Lower leg skin (tissue), 4 donors: ENCODE measurements around the gene TTYH3. TPM values are rescaled to one million over a fixed set of nuclear protein-coding genes. Genes with fewer than 3 reads are reported as not detected.
A peak's percentile ranks its signal among the peaks of the same experiment; 100 is the strongest.
"Not testable (repeated sequence)": the region's sequence is repeated elsewhere in the genome, so short reads cannot be mapped to it uniquely, and the experiment has no call there.

ENCODE experiments used
- DNase-seq, 2 donors: peaks; one replicate each; pipeline ENCODE4 v3.0.0-alpha.2; 2019; ENCODE audit warnings: low spot score in 2 of 2
- H3K4me3 ChIP-seq: fragments of 200-600 bp; sonication (generic); 2 replicates; pipeline ENCODE4 v1.5.1; 2017; ENCODE audit warnings: mild to moderate bottlenecking, low read depth; ENCODE audit not compliant: poor library complexity, severe bottlenecking
- POLR2A ChIP-seq, 2 donors: fragments of 450-650 bp; IDR thresholded peaks; one replicate each; pipeline ENCODE4 v1.6.1; 2016 to 2017; ENCODE audit warnings: antibody characterized with exemption in 2 of 2, mild to moderate bottlenecking in 1 of 2, moderate library complexity in 1 of 2
- WGBS, 2 donors: methylation state at CpG; one replicate each; pipeline ENCODE4 v1.1.5; 2018; 5-methylcytosine and 5-hydroxymethylcytosine counted together
- intact Hi-C: fragments of 100-400 bp; cut with DNase I; formaldehyde crosslinking; loops from one replicate; pipeline ENCODE4 v1.15.0; 2023; ENCODE audit warnings: low total_unique reads
- total RNA-seq, 4 donors: library from RNA; depleted of rRNA; stranded (reverse); fragments of >200 nt; gene quantifications; one replicate each; pipeline ENCODE4 v1.1.0, GENCODE V29; 2016
- TF ChIP-seq, protein P1 (sequence below), 3 donors: fragments of 450-650 bp; IDR thresholded peaks; one replicate each; pipeline ENCODE4 v1.5.1; 2016; ENCODE audit warnings: antibody characterized with exemption in 3 of 3, mild to moderate bottlenecking in 3 of 3, moderate library complexity in 2 of 3

Gene TTYH3
- total RNA-seq, 4 donors from 2014 or later: 7.9 to 18.0 (median 13.9) TPM

DNA sequence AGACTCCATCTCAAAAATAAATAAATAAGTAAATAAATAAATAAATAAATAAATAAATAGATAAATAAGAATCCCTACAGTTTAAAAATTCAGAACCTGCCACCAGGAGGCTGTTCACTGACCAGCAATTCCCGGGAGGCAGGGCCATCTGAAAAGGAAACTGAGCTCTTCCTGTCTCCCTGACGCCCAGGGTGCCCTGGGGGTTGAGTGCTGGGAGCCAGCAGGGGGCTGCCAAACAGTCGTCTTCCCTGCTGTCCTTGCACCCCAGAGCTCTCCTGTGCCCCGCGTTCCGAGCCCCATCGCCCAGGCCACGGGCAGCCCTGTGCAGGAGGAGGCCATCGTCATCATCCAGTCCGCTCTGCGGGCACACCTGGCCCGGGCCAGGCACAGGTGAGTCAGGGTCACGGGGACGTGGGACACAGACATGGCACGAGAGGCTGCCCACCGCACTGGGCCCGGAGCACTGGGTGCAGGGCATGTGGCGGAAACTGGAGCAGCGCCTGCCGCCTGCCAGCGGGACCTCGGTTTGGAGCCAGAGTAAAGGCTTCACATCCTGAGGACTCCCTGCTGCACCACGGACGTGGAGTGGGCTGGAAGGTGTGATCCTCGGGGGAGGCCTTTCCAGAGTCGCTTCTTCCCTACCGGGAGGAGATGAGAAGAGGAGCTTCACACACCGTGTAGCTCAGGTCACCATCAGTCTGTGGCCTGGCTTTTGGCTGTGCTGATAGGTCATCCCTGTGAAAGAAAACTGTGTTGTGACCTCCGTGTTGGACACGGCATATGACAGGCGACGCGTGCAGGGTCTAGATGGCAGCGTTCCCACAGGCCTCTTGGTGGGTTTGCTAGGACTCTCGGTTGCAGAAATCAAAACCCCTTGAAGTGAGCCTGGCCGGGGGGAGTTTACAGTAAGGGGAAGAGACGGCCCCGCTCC, 25.9 kb upstream of the TTYH3 start:
- intact Hi-C loops: no loop called here
- no peak for TF ChIP-seq POLR2A (IDR thresholded peaks at IDR 0.05)
- TF ChIP-seq, protein P1, sequence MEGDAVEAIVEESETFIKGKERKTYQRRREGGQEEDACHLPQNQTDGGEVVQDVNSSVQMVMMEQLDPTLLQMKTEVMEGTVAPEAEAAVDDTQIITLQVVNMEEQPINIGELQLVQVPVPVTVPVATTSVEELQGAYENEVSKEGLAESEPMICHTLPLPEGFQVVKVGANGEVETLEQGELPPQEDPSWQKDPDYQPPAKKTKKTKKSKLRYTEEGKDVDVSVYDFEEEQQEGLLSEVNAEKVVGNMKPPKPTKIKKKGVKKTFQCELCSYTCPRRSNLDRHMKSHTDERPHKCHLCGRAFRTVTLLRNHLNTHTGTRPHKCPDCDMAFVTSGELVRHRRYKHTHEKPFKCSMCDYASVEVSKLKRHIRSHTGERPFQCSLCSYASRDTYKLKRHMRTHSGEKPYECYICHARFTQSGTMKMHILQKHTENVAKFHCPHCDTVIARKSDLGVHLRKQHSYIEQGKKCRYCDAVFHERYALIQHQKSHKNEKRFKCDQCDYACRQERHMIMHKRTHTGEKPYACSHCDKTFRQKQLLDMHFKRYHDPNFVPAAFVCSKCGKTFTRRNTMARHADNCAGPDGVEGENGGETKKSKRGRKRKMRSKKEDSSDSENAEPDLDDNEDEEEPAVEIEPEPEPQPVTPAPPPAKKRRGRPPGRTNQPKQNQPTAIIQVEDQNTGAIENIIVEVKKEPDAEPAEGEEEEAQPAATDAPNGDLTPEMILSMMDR (IDR thresholded peaks at IDR 0.05): no peak
- no peak for DNase-seq
- WGBS, 2 donors: 92% methylated on average over 30 to 38 of the region's 38 CpGs
- H3K4me3 ChIP-seq: no peak overlapping the region

DNA sequence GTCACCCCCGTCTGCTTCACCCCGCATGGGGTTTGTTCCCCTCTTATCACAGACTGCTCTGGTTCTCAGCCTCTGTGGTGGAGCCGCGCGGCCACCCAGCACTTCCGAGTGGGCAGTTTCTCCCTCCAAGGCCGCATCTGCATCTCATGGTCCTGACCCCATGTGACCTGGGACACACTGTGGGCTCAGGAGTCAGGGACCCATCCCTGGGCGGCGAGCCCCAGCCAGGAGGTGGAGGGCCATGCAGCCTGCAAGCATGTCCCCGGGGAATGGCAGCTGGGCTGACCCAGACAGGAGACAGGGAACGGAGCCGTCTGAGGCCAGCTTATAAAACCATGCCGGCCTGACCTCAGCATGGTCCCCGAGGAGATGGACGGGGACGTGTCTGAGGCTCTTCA, 25.2 kb upstream of the TTYH3 start:
- H3K4me3 ChIP-seq: no peak overlapping the region
- 73 to 78% methylated on average over 14 to 16 of the region's 16 CpGs for WGBS, 2 donors
- no peak for DNase-seq
- TF ChIP-seq POLR2A (IDR thresholded peaks at IDR 0.05): no peak
- TF ChIP-seq, protein P1 (IDR thresholded peaks at IDR 0.05): no peak
- intact Hi-C loops: no loop called here

DNA sequence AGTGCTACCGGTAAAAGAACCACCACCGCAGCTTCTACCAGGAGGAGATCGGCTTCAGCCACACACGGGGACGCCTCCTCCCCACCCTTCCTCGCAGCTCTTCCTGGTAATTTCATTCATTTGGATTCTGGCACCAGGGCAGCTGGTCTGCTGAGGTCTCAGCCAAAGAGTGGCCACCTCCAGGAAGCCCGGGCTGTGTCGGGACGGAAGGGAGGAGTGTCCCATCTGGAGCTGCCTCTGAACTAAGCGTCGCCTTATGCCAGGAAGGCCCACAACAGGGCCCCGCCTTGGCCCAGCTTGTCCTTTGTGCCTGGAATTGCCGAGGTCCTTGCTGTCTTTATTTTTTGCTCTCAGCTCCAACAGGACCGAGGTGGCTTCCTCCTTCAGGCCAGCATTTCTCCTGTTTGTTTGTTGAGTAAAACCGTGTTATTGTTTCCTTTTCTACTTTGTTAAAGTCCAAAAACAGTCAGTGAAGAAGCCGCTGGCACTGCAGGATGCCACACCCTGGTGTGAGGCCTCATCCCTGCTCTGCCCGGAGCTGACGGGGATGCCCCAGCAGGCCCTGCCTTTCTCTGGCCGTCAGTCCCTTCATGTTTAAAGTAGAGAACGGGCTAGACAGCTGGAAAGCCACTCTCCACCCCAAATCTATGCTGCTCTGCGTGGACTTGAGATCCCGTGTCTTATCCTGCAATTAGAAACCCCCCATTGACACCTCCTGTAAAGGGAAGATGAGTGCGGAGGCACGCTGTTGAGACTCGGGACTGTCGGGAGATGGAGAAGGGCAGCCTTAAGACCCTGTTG, 24.5 kb upstream of the TTYH3 start:
- WGBS, 2 donors: 59 to 60% methylated on average over 26 of the region's 26 CpGs
- intact Hi-C loops: no loop called here
- DNase-seq: peak; percentile 71 to 95
- no peak for TF ChIP-seq POLR2A (IDR thresholded peaks at IDR 0.05)
- TF ChIP-seq, protein P1 (IDR thresholded peaks at IDR 0.05): no peak
- no peak overlapping the region for H3K4me3 ChIP-seq

DNA sequence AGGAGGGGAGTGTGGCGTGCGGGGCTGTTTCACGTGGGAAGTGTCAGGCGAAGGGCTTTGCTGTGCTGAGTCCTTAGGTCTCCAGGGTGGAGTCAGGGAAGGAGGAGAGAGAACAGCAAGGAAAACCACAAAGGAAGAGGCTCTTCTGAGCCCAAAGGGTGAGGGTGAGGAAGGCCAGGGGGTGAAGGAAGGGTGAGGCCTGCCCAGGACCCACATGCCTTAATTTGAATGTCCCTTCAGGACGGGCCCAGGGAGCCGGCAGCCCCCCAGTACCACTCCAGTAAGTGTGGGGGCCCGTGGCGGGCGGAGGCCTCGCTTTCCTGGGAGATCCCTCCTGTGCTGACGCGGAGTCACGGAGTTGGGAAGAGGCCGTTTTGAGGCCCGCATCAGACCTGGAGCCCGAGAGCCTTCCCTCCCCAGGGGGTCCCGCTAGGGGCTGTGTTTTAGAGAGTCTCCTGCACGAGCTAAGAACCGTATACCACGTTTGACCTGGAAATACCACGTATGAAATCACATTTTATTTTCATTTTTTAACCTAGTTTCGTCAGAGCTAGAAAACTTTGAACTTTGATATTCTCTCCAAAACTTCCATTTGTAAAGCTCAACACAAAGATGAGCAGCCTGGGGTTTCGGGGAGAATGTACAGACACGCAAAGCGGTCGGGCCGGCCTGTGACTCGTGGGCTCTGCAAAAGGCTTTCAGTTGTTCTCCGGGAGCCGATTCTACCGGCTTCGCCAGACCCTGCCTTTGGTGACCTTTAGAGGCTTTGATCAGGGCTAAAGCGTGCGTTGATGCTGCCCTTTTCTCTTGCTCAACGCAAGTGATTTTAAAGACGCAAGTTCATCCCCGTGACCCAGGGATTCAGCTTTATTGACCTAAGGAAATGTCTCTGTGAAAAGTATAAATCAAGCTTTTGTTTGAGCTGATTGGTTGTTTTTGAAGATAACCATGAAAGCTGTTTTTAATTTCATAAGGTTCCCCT, 23.6 kb upstream of the TTYH3 start:
- DNase-seq: no peak
- no peak overlapping the region for H3K4me3 ChIP-seq
- WGBS, 2 donors: 76 to 84% methylated on average over 37 of the region's 37 CpGs
- no peak for TF ChIP-seq POLR2A (IDR thresholded peaks at IDR 0.05)
- TF ChIP-seq, protein P1 (IDR thresholded peaks at IDR 0.05): no peak
- intact Hi-C loops: no loop called here

DNA sequence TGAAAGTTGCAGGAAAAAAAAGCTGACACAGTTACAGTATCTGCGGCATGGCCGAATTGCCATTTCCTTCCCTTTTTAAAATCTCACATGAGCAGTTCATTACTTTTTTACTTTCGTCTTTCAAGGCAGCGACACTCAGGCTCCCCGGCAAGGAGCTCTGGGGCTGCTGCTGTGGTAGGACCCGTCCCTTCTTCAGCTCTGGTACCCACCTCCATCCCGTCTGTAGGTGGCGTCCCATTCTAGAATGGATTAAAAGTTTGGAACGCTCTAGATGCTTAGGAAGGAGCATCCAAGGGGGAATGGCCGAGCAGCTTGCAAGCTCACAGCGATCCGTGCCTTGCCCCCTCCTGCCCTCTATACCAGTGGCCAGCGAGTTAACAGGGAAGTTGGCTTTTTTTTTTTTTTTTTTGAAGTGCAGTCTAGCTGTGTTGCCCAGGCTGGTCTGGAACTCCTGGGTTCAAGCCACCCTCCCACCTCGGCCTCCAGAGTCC, 22.8 kb upstream of the TTYH3 start:
- intact Hi-C loops: no loop called here
- H3K4me3 ChIP-seq: no peak overlapping the region
- 63 to 70% methylated on average over 14 of the region's 14 CpGs for WGBS, 2 donors
- no peak for DNase-seq
- TF ChIP-seq POLR2A (IDR thresholded peaks at IDR 0.05): no peak
- TF ChIP-seq, protein P1 (IDR thresholded peaks at IDR 0.05): no peak

DNA sequence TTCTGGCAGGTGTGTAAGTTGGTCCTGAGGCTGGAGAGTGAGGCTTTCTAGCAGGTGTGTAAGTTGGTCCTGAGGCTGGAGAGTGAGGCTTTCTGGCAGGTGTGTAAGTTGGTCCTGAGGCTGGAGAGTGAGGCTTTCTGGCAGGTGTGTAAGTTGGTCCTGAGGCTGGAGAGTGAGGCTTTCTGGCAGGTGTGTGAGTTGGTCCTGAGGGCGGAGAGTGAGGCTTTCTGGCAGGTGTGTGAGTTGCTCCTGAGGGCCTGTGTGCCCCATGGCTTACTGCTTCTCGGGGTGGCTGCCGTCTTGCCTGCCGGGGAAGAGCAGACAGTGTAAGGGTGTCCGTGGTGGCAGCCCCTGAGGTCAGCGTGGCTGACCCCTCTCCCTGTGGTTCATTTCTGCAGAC, 22.1 kb upstream of the TTYH3 start:
- DNase-seq, intact Hi-C loops, H3K4me3 ChIP-seq: not testable (repeated sequence)
- 86 to 90% methylated on average over 6 of the region's 6 CpGs for WGBS, 2 donors
